SK-N-SH treated with all-trans-retinoic acid at 6 μM for 48 hours (cell line): ENCODE measurements around the gene DYSF.

Source experiments
- ATAC-seq: fragments of 200-7000 bp; cut with Tn5 transposase; 3 replicates; pipeline ENCODE4 v1.9.1; 2020; ENCODE audit warnings: mild to moderate bottlenecking, moderate library complexity
- BACH2 ChIP-seq: fragments of 250-450 bp; sonication (Bioruptor Pico); IDR thresholded peaks from 2 replicates; pipeline ENCODE4 v1.9.0; 2021; ENCODE audit warnings: mild to moderate bottlenecking, borderline replicate concordance
- CSDC2 ChIP-seq: fragments of 250-450 bp; sonication (Bioruptor Pico); IDR thresholded peaks from 2 replicates; pipeline ENCODE4 v1.5.0; 2020; ENCODE audit warnings: mild to moderate bottlenecking, moderate library complexity
- ESRRG ChIP-seq: fragments of 250-450 bp; sonication (Bioruptor Pico); IDR thresholded peaks from 2 replicates; pipeline ENCODE4 v1.6.1; 2021; ENCODE audit warnings: mild to moderate bottlenecking
- GLIS3 ChIP-seq: fragments of 250-450 bp; sonication (Bioruptor Pico); IDR thresholded peaks from 2 replicates; pipeline ENCODE4 v1.5.0; 2020; ENCODE audit warnings: mild to moderate bottlenecking, moderate library complexity
- ISL1 ChIP-seq: fragments of 250-450 bp; sonication (Bioruptor Pico); IDR thresholded peaks from 2 replicates; pipeline ENCODE4 v2.1.2; 2022; ENCODE audit warnings: mild to moderate bottlenecking, moderate library complexity
- POU6F1 ChIP-seq: fragments of 250-450 bp; sonication (Bioruptor Pico); IDR thresholded peaks from 2 replicates; pipeline ENCODE4 v1.8.0; 2021; ENCODE audit warnings: low read depth, mild to moderate bottlenecking, moderate library complexity, borderline replicate concordance
- RARB ChIP-seq: fragments of 250-450 bp; sonication (Bioruptor Pico); IDR thresholded peaks from 2 replicates; pipeline ENCODE4 v1.8.0; 2021; ENCODE audit warnings: mild to moderate bottlenecking, moderate library complexity
- SNAI2 ChIP-seq: fragments of 250-450 bp; sonication (Bioruptor Pico); IDR thresholded peaks from 2 replicates; pipeline ENCODE4 v1.5.0; 2020; ENCODE audit warnings: mild to moderate bottlenecking, moderate library complexity
- TCF4 ChIP-seq: fragments of 250-450 bp; sonication (Bioruptor Pico); IDR thresholded peaks from 2 replicates; pipeline ENCODE4 v1.8.0; 2021; ENCODE audit warnings: mild to moderate bottlenecking, moderate library complexity, borderline replicate concordance
- TOX ChIP-seq: fragments of 250-450 bp; sonication (Bioruptor Pico); IDR thresholded peaks from 2 replicates; pipeline ENCODE4 v1.8.0; 2021; ENCODE audit warnings: mild to moderate bottlenecking, moderate library complexity, borderline replicate concordance
- TSHZ2 ChIP-seq: fragments of 250-450 bp; sonication (Bioruptor Pico); IDR thresholded peaks from 2 replicates; pipeline ENCODE4 v1.5.0; 2020; ENCODE audit warnings: mild to moderate bottlenecking, moderate library complexity
- ZC3H10 ChIP-seq: fragments of 250-450 bp; sonication (Bioruptor Pico); IDR thresholded peaks from 2 replicates; pipeline ENCODE4 v1.5.1; 2021; ENCODE audit warnings: mild to moderate bottlenecking, moderate library complexity
- ZFP3 ChIP-seq: fragments of 250-450 bp; sonication (Bioruptor Pico); IDR thresholded peaks from 2 replicates; pipeline ENCODE4 v1.5.0; 2020; ENCODE audit warnings: mild to moderate bottlenecking, moderate library complexity
- ZNF8 ChIP-seq: fragments of 450-650 bp; formaldehyde crosslinking; IDR thresholded peaks from 2 replicates; pipeline ENCODE4 v1.5.0; 2020; ENCODE audit warnings: mild to moderate bottlenecking, moderate library complexity
- TF ChIP-seq, protein P1 (sequence below): fragments of 250-450 bp; sonication (Bioruptor Pico); IDR thresholded peaks from 2 replicates; pipeline ENCODE4 v1.5.1; 2021; ENCODE audit warnings: mild to moderate bottlenecking, moderate library complexity
- TF ChIP-seq, protein P2 (sequence below): fragments of 250-450 bp; sonication (Bioruptor Pico); IDR thresholded peaks from 2 replicates; pipeline ENCODE4 v1.5.1; 2020; ENCODE audit warnings: low read depth, mild to moderate bottlenecking, moderate library complexity
- TF ChIP-seq, protein P3 (sequence below): fragments of 250-450 bp; sonication (Bioruptor Pico); IDR thresholded peaks from 2 replicates; pipeline ENCODE4 v1.8.0; 2020; ENCODE audit warnings: mild to moderate bottlenecking, moderate library complexity, borderline replicate concordance

The DYSF gene

DNA sequence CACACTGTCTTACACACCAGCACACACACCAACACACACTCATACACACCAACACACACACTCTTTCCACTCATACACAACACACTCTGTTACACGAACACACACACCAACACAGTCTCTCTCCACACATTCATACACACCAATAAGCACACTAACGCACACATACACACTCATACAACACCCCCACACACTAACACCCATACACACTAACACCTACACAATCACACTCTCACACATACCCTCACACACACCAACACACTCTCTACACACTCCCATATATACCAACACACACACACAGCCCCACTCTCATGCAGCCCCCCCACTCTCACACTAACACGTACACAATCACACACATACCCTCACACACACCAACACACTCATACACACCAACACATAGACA, 123.8 kb downstream of the DYSF start:
- ATAC-seq: no peak
- no peak for TF ChIP-seq RARB (CRISPR knock-in tag)
- no peak for TF ChIP-seq BACH2 (CRISPR knock-in tag)
- TF ChIP-seq, protein P1, sequence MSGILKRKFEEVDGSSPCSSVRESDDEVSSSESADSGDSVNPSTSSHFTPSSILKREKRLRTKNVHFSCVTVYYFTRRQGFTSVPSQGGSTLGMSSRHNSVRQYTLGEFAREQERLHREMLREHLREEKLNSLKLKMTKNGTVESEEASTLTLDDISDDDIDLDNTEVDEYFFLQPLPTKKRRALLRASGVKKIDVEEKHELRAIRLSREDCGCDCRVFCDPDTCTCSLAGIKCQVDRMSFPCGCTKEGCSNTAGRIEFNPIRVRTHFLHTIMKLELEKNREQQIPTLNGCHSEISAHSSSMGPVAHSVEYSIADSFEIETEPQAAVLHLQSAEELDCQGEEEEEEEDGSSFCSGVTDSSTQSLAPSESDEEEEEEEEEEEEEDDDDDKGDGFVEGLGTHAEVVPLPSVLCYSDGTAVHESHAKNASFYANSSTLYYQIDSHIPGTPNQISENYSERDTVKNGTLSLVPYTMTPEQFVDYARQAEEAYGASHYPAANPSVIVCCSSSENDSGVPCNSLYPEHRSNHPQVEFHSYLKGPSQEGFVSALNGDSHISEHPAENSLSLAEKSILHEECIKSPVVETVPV (CRISPR knock-in tag): no peak
- no peak for TF ChIP-seq TCF4 (CRISPR knock-in tag)

GRCh38 chr2:71578767-71579342, 125.5 kb downstream of the DYSF start:
- ATAC-seq: no peak
- TF ChIP-seq TSHZ2 (CRISPR knock-in tag): no peak
- TF ChIP-seq, protein P1 (CRISPR knock-in tag): no peak
- TF ChIP-seq GLIS3: no peak
- TF ChIP-seq ZC3H10 (CRISPR knock-in tag): no peak
- no peak for TF ChIP-seq ISL1 (CRISPR knock-in tag)
- TF ChIP-seq ZFP3: no peak
- TF ChIP-seq, protein P2, sequence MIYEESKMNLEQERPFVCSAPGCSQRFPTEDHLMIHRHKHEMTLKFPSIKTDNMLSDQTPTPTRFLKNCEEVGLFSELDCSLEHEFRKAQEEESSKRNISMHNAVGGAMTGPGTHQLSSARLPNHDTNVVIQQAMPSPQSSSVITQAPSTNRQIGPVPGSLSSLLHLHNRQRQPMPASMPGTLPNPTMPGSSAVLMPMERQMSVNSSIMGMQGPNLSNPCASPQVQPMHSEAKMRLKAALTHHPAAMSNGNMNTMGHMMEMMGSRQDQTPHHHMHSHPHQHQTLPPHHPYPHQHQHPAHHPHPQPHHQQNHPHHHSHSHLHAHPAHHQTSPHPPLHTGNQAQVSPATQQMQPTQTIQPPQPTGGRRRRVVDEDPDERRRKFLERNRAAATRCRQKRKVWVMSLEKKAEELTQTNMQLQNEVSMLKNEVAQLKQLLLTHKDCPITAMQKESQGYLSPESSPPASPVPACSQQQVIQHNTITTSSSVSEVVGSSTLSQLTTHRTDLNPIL: no peak
- TF ChIP-seq TOX (CRISPR knock-in tag): no peak
- TF ChIP-seq TCF4 (CRISPR knock-in tag): no peak
- TF ChIP-seq, protein P3, sequence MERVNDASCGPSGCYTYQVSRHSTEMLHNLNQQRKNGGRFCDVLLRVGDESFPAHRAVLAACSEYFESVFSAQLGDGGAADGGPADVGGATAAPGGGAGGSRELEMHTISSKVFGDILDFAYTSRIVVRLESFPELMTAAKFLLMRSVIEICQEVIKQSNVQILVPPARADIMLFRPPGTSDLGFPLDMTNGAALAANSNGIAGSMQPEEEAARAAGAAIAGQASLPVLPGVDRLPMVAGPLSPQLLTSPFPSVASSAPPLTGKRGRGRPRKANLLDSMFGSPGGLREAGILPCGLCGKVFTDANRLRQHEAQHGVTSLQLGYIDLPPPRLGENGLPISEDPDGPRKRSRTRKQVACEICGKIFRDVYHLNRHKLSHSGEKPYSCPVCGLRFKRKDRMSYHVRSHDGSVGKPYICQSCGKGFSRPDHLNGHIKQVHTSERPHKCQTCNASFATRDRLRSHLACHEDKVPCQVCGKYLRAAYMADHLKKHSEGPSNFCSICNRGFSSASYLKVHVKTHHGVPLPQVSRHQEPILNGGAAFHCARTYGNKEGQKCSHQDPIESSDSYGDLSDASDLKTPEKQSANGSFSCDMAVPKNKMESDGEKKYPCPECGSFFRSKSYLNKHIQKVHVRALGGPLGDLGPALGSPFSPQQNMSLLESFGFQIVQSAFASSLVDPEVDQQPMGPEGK (CRISPR knock-in tag): no peak
- TF ChIP-seq POU6F1 (CRISPR knock-in tag): no peak
- no peak for TF ChIP-seq CSDC2 (CRISPR knock-in tag)

- TF ChIP-seq ZFP3 (no peak), ESRRG (CRISPR knock-in tag) (no peak), POU6F1 (CRISPR knock-in tag) (no peak), TSHZ2 (CRISPR knock-in tag) (no peak), ISL1 (CRISPR knock-in tag) (no peak), ZNF8 (CRISPR knock-in tag) (no peak), SNAI2 (no peak), TOX (CRISPR knock-in tag) (no peak)
- no peak for ATAC-seq
Observed at GRCh38 chr2:71581026-71581425, 127.7 kb downstream of the DYSF start.
